ENCODE data around the gene CCNYL1. TPM values are rescaled to one million over a fixed set of nuclear protein-coding genes. Genes with fewer than 3 reads are reported as not detected.

The CCNYL1 gene
- total RNA-seq, 4 donors from 2014 or later = 14.8 to 22.2 (median 17.9) TPM

DNA sequence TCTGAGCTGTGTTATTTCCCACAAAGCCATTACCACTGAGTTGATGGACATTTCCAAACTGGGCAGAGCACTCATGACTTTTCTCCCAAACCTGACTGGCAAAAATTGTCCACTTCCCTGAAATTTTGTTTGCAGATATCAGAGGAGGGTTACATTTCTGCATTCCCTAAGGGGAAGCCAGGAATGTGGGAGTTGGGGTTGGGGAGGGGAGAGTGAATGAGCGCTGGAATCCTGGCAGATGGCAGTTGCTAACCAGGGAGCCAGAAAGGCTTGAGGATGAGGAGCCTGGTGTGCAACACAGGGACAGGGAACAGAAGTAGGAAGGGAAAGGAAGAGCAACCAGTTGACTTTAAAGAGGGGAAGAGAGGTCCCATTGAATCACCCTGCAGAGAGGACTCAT is 14.0 kb upstream of the CCNYL1 start:
- DNase-seq = no peak
- Histone ChIP-seq H3K27ac (no peak overlapping the region), H3K27me3 (no peaks in the 10 kb centered on the region), H3K36me3 (no peaks in the 10 kb centered on the region), H3K4me3 (replicated peaks in 1 of 3) (no peak overlapping the region), H3K4me1 (peaks cover 3 to 4% of the 10 kb centered on the region in 2 donors), H3K9me3 (no peaks in the 10 kb centered on the region)
- TF ChIP-seq POLR2A (IDR thresholded peaks at IDR 0.05) = no peak
- TF ChIP-seq, protein P1, sequence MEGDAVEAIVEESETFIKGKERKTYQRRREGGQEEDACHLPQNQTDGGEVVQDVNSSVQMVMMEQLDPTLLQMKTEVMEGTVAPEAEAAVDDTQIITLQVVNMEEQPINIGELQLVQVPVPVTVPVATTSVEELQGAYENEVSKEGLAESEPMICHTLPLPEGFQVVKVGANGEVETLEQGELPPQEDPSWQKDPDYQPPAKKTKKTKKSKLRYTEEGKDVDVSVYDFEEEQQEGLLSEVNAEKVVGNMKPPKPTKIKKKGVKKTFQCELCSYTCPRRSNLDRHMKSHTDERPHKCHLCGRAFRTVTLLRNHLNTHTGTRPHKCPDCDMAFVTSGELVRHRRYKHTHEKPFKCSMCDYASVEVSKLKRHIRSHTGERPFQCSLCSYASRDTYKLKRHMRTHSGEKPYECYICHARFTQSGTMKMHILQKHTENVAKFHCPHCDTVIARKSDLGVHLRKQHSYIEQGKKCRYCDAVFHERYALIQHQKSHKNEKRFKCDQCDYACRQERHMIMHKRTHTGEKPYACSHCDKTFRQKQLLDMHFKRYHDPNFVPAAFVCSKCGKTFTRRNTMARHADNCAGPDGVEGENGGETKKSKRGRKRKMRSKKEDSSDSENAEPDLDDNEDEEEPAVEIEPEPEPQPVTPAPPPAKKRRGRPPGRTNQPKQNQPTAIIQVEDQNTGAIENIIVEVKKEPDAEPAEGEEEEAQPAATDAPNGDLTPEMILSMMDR (IDR thresholded peaks at IDR 0.05) = no peak
- WGBS, 2 donors = 92 to 96% methylated on average over 1 of the region's 1 CpG
- intact Hi-C loops (cut with DNase I) = no loop called here

DNA sequence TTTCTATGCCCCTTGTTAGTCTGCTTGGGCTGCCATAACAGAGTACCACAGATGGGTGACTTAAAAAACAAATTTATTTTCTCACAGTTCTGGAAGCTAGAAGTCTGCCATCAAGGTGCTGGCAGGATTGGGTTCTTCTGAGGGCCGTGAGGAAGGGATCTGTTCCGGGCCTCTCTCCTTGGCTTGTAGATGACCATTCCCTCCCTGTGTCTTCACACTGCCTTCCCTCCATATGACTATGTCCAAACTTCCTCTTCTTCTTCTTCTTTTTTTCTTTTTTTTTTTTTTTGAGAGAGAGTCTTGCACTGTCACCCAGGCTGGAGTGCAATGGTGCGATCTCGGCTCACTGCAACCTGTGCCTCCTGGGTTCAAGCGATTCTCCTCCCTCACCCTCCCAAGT is 13.1 kb upstream of the CCNYL1 start:
- 94 to 98% methylated on average over 5 of the region's 5 CpGs for WGBS, 2 donors
- no peaks in the 10 kb centered on the region for H3K36me3 ChIP-seq
- intact Hi-C loops (cut with DNase I) = no loop called here
- no peak overlapping the region for H3K27ac ChIP-seq
- H3K9me3 ChIP-seq = no peaks in the 10 kb centered on the region
- no peaks in the 10 kb centered on the region for H3K27me3 ChIP-seq
- DNase-seq = no peak
- no peak overlapping the region for H3K4me3 ChIP-seq (replicated peaks in 1 of 3)
- no peaks in the 10 kb centered on the region for H3K4me1 ChIP-seq
- TF ChIP-seq POLR2A (IDR thresholded peaks at IDR 0.05) = no peak
- TF ChIP-seq, protein P1 (IDR thresholded peaks at IDR 0.05) = no peak

DNA sequence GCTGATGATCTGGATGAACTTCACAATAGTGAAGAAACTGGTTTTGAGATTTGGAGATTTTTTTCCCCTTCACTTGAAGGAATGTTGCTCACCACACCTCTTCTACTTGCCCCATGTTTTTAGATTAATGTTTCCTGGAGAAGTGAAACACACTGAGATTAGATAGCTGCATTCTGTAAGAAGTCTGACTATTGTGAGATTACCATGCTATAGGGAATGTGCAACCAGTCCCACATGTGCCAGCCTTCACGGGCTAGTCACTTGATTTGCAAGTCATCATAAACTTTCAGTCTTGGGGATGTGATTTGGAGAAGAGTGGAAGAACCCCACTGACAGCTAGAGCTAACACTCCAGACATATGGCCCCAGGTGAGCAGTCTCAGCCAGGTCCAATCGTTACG is 7.4 kb upstream of the CCNYL1 start:
- no peaks in the 10 kb centered on the region for H3K36me3 ChIP-seq
- H3K9me3 ChIP-seq = no peaks in the 10 kb centered on the region
- no peaks in the 10 kb centered on the region for H3K27me3 ChIP-seq
- H3K4me1 ChIP-seq = no peaks in the 10 kb centered on the region
- intact Hi-C loops (cut with DNase I) = no loop called here
- DNase-seq = no peak
- no peak for TF ChIP-seq POLR2A (IDR thresholded peaks at IDR 0.05)
- TF ChIP-seq, protein P1 (IDR thresholded peaks at IDR 0.05) = no peak
- H3K27ac ChIP-seq = no peak overlapping the region
- H3K4me3 ChIP-seq (replicated peaks in 1 of 3) = no peak overlapping the region
- 71 to 74% methylated on average over 3 of the region's 3 CpGs for WGBS, 2 donors

DNA sequence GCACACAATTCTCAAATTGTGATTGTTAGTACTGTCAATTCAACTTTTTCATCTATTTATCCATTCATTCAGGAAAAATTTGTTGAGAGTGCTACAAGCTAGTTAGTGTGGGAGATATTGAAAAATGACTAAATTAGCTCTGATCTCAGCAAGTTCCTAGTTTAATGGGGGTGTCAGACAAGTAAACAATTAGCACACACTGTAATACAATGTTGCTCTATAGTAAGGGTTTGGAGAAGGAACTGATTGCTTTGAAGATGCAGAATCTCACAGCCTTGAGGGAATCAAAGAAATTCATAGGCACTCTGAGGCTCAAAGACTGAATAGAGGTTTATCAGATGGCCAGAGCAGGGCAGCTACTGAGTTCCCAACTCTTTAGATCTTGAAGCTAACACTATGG is 6.8 kb upstream of the CCNYL1 start:
- no peak overlapping the region for H3K27ac ChIP-seq
- intact Hi-C loops (cut with DNase I) = no loop called here

DNA sequence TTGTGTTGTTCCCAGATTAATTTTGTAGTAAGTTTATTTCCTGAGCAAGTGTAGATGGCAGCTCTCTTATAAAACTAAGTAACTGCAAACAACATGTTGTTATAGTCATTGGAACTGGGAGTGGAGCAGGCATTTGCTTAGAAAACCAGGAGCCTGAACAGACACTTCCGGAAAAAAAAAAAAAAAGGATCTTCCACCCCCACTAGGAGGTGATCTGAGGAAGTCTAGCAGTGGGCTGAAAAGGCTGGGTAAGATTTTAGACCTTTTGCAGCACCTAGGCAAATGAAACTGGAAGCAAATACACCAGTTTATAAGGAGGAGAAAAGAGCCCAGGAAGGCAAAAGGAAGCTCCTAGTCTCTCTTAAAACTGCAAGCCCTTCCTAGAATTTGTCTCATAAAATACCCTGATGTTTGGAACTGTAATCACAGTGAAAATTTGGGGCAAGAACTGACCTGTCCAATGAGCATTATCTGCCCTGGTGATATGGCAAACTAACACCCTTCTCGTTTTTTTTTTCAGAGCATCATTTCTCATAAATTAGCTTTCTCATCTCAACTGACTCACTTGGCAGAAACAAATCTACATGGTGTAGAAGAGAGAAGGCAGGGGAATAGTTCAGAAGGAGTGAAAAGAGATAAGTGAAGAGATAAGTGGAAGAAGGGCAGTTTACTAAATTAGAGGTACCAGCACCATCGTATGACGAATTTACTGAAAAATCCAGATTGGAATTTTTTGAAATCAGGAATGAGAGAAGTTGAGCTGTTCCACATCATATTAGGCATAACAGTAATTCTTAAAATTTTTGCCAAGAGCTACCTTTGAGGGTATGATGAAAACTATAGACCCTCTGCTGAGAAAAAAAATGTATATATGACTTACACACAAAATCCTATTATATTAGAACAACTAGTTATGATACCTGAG is 4.2 kb upstream of the CCNYL1 start:
- no peak for DNase-seq
- no peak overlapping the region for H3K4me3 ChIP-seq (replicated peaks in 1 of 3)
- H3K36me3 ChIP-seq = no peaks in the 10 kb centered on the region
- H3K9me3 ChIP-seq = no peaks in the 10 kb centered on the region
- H3K27ac ChIP-seq = peak overlapping the region in 1 of 3 donors; percentile 30
- H3K27me3 ChIP-seq = no peaks in the 10 kb centered on the region
- WGBS, 2 donors = 54 to 63% methylated on average over 4 of the region's 4 CpGs
- TF ChIP-seq, protein P1 (IDR thresholded peaks at IDR 0.05) = no peak
- TF ChIP-seq POLR2A (IDR thresholded peaks at IDR 0.05) = no peak
- H3K4me1 ChIP-seq = peaks cover 0 to 5% of the 10 kb centered on the region in 2 donors
- intact Hi-C loops (cut with DNase I) = no loop called here

More for the DNA sequence above, 6.8 kb upstream of the CCNYL1 start:
- no peaks in the 10 kb centered on the region for H3K27me3 ChIP-seq
- no peaks in the 10 kb centered on the region for H3K4me1 ChIP-seq
- H3K36me3 ChIP-seq = no peaks in the 10 kb centered on the region
- H3K4me3 ChIP-seq (replicated peaks in 1 of 3) = no peak overlapping the region
- no peaks in the 10 kb centered on the region for H3K9me3 ChIP-seq
- DNase-seq = no peak
- TF ChIP-seq, protein P1 (IDR thresholded peaks at IDR 0.05) = no peak
- TF ChIP-seq POLR2A (IDR thresholded peaks at IDR 0.05) = no peak

All from thyroid gland (tissue), 4 donors.